CD4-positive, alpha-beta memory T cell (primary cell): Measurements from ENCODE around the gene TUT4. TPM values are rescaled to one million over a fixed set of nuclear protein-coding genes. Genes with fewer than 3 reads are reported as not detected.

Source experiments
- CTCF ChIA-PET: fragments of 350-600 bp; sonication (Branson Sonifier 250); formaldehyde crosslinking; loops from one replicate; lab custom pipeline; 2021; ENCODE audit warnings: inconsistent platforms; ENCODE audit not compliant: partially characterized antibody; lab: Charles Lee
- POLR2A ChIA-PET: fragments of 350-600 bp; sonication (Branson Sonifier 250); formaldehyde crosslinking; loops from one replicate; lab custom pipeline; 2021; ENCODE audit not compliant: partially characterized antibody; lab: Charles Lee
- DNase-seq, 5 donors: peaks; one replicate each; pipeline versions ENCODE4 v3.0.0 to v3.0.0-alpha.2; 2020 to 2022; ENCODE audit warnings: mixed read lengths in 1 of 5
- H3K27ac ChIP-seq: one replicate; pipeline ENCODE4 v1.7.0; 2013; ENCODE audit warnings: low read depth, low read length
- H3K27me3 ChIP-seq: 2 replicates; pipeline ENCODE4 v1.7.0; 2013; ENCODE audit warnings: mild to moderate bottlenecking, low read length, moderate library complexity; ENCODE audit not compliant: insufficient read depth
- H3K36me3 ChIP-seq: 2 replicates; pipeline ENCODE4 v1.7.0; 2013; ENCODE audit warnings: mild to moderate bottlenecking, low read length, moderate library complexity; ENCODE audit not compliant: insufficient read depth
- H3K4me1 ChIP-seq: 2 replicates; pipeline ENCODE4 v1.7.0; 2013; ENCODE audit warnings: mild to moderate bottlenecking, low read length, moderate library complexity; ENCODE audit not compliant: insufficient read depth
- H3K4me3 ChIP-seq, 2 donors: one replicate each; pipeline ENCODE4 v1.7.0; 2013; ENCODE audit warnings: low read length in 2 of 2, mild to moderate bottlenecking in 1 of 2
- H3K9me3 ChIP-seq, 2 donors: one replicate each; pipeline ENCODE4 v1.7.0; 2013; ENCODE audit warnings: low read length in 2 of 2, control low read depth in 1 of 2; ENCODE audit not compliant: control insufficient read depth in 1 of 2
- H3K27ac Mint-ChIP-seq, 7 donors: one replicate each; pipeline ENCODE4 v1.8.0; 2020 to 2021; ENCODE audit warnings: mixed read lengths in 7 of 7, mild to moderate bottlenecking in 6 of 7, inconsistent platforms in 3 of 7, moderate library complexity in 3 of 7
- H3K27me3 Mint-ChIP-seq, 2 donors: one replicate each; pipeline ENCODE4 v1.8.0; 2020 to 2021; ENCODE audit warnings: mixed read lengths in 2 of 2
- H3K36me3 Mint-ChIP-seq, 2 donors: one replicate each; pipeline ENCODE4 v1.8.0; 2020 to 2021; ENCODE audit warnings: mixed read lengths in 2 of 2, inconsistent platforms in 1 of 2, mild to moderate bottlenecking in 1 of 2
- H3K4me1 Mint-ChIP-seq, 4 donors: one replicate each; pipeline ENCODE4 v1.8.0; 2020 to 2021; ENCODE audit warnings: mixed read lengths in 4 of 4, mild to moderate bottlenecking in 1 of 4
- H3K4me3 Mint-ChIP-seq, 8 donors: one replicate each; pipeline ENCODE4 v1.8.0; 2020 to 2021; ENCODE audit warnings: mixed read lengths in 8 of 8, mild to moderate bottlenecking in 7 of 8, moderate library complexity in 6 of 8, inconsistent platforms in 3 of 8
- H3K9me3 Mint-ChIP-seq, 8 donors: one replicate each; pipeline ENCODE4 v1.8.0; 2020 to 2021; ENCODE audit warnings: mixed read lengths in 8 of 8, mild to moderate bottlenecking in 5 of 8, inconsistent platforms in 3 of 8, moderate library complexity in 1 of 8
- intact Hi-C: fragments of 100-400 bp; cut with micrococcal nuclease; formaldehyde crosslinking; loops from one replicate; pipeline ENCODE4 v1.15.1; 2023
- polyA plus RNA-seq, 2 donors: library from polyadenylated mRNA; unstranded; fragments of 300-500 nt; fragmentation: Illumina TruSeq; gene quantifications; one replicate each; pipeline ENCODE4 v1.2.3, GENCODE V29; 2021
- total RNA-seq, 2 experiments: library from RNA; stranded (reverse); gene quantifications; one replicate each; pipeline ENCODE4 v1.2.3, GENCODE V29; 2021

The TUT4 gene
- total and polyA plus RNA-seq, 4 experiments from 2014 or later: 22.4 to 159 (median 96.8) TPM

GRCh38 chr1:52413410-52413989 is 139.4 kb downstream of the TUT4 start:
- Histone ChIP-seq H3K4me3 (no peak overlapping the region), H3K27me3 (no peaks in the 10 kb centered on the region), H3K27ac (no peak overlapping the region), H3K36me3 (peaks cover 78% of the 10 kb centered on the region), H3K9me3 (no peaks in the 10 kb centered on the region), H3K4me1 (no peaks in the 10 kb centered on the region)
- Mint-ChIP-seq H3K4me3 (no peak overlapping the region), H3K9me3 (no peaks in the 10 kb centered on the region), H3K27me3 (no peaks in the 10 kb centered on the region), H3K27ac (peak overlapping the region in 1 of 7 donors; percentile 17), H3K36me3 (peaks cover 66 to 78% of the 10 kb centered on the region in 2 donors), H3K4me1 (peaks cover 6 to 22% (median 12%) of the 10 kb centered on the region in 4 donors)
- intact Hi-C loops: no loop called here
- no peak for DNase-seq
- CTCF ChIA-PET: no interaction called here
- POLR2A ChIA-PET: interaction anchor here (1.1 to 2.8 kb wide), 4 partner anchors 9 to 219 kb away, joined by 3 to 12 read pairs (median 6); partner anchors contain the start of genes CC2D1B, ORC1, PRPF38A and SHISAL2A

GRCh38 chr1:52404975-52405338 is 147.9 kb downstream of the TUT4 start:
- H3K9me3 ChIP-seq: no peaks in the 10 kb centered on the region
- H3K4me1 Mint-ChIP-seq: peaks cover 22 to 44% (median 36%) of the 10 kb centered on the region in 4 donors
- H3K4me1 ChIP-seq: peaks cover 25% of the 10 kb centered on the region
- H3K27me3 ChIP-seq: no peaks in the 10 kb centered on the region
- peaks cover 22 to 42% of the 10 kb centered on the region in 2 donors for H3K36me3 Mint-ChIP-seq
- intact Hi-C loops: loop anchor here (1.0 to 10.0 kb wide), 8 partner anchors 19 to 830 kb away; partner anchors contain the start of genes CC2D1B, MAGOH, NRDC and SHISAL2A
- CTCF ChIA-PET: interaction anchor here (0.8 to 2.7 kb wide), 9 partner anchors 19 to 282 kb away, joined by 3 to 13 read pairs (median 5); partner anchors contain the start of genes GPX7 and SHISAL2A
- no peak for DNase-seq
- POLR2A ChIA-PET: interaction anchor here (1.0 to 3.4 kb wide), 19 partner anchors 9 to 321 kb away, joined by 3 to 74 read pairs (median 6); partner anchors contain the start of genes CC2D1B, GPX7, SHISAL2A and TUT4
- peak overlapping the region; percentile 94 to 99 (median 99) for H3K27ac Mint-ChIP-seq
- H3K4me3 ChIP-seq: peak overlapping the region; percentile 85 to 88
- no peaks in the 10 kb centered on the region for H3K27me3 Mint-ChIP-seq
- peak overlapping the region; percentile 91 for H3K27ac ChIP-seq
- peak overlapping the region; percentile 98 to 100 (median 100) for H3K4me3 Mint-ChIP-seq
- H3K9me3 Mint-ChIP-seq: peaks cover 0 to 2% (median 0%) of the 10 kb centered on the region in 8 donors
- H3K36me3 ChIP-seq: peaks cover 29% of the 10 kb centered on the region

GRCh38 chr1:52404116-52404974 is 148.5 kb downstream of the TUT4 start, which contains the start of the genes ORC1 and PRPF38A:
Gene ORC1 (minus strand): TSS chr1:52404423. CDS start chr1:52402223, 2,200 bp downstream.
Gene PRPF38A (plus strand): TSS chr1:52404602. CDS start chr1:52404750, 148 bp downstream.
- Histone ChIP-seq H3K27me3 (no peaks in the 10 kb centered on the region), H3K9me3 (no peaks in the 10 kb centered on the region), H3K36me3 (peaks cover 24% of the 10 kb centered on the region), H3K4me3 (peak within 1 kb of the TSS; percentile 85 to 88), H3K27ac (peak within 1 kb of the TSS; percentile 91), H3K4me1 (peaks cover 25% of the 10 kb centered on the region)
- ChIA-PET CTCF (interaction anchor here (1.4 to 2.7 kb wide), 7 partner anchors 20 to 282 kb away, joined by 4 to 13 read pairs (median 6); partner anchors contain the start of gene SHISAL2A), POLR2A (interaction anchor here (0.9 to 3.4 kb wide), 25 partner anchors 9 to 523 kb away, joined by 3 to 74 read pairs (median 5); partner anchors contain the start of genes CC2D1B, KTI12, SCP2 and SHISAL2A)
- H3K4me1 Mint-ChIP-seq: peaks cover 22 to 44% (median 36%) of the 10 kb centered on the region in 4 donors
- intact Hi-C loops: loop anchor here (1.0 to 10.0 kb wide), 8 partner anchors 20 to 830 kb away; partner anchors contain the start of genes CC2D1B, MAGOH, NRDC and SHISAL2A
- H3K27ac Mint-ChIP-seq: peak within 1 kb of the TSS; percentile 94 to 99 (median 99)
- peak; percentile 94 to 98 (median 96) for DNase-seq
- peaks cover 0 to 2% (median 0%) of the 10 kb centered on the region in 8 donors for H3K9me3 Mint-ChIP-seq
- H3K27me3 Mint-ChIP-seq: no peaks in the 10 kb centered on the region
- peak within 1 kb of the TSS; percentile 98 to 100 (median 100) for H3K4me3 Mint-ChIP-seq
- H3K36me3 Mint-ChIP-seq: peaks cover 22 to 42% of the 10 kb centered on the region in 2 donors

GRCh38 chr1:52403566-52404115 is 149.3 kb downstream of the TUT4 start:
- Histone ChIP-seq H3K9me3 (no peaks in the 10 kb centered on the region), H3K36me3 (peaks cover 17% of the 10 kb centered on the region), H3K4me1 (peaks cover 25% of the 10 kb centered on the region), H3K4me3 (peak overlapping the region; percentile 74 to 88), H3K27ac (peak overlapping the region; percentile 91), H3K27me3 (no peaks in the 10 kb centered on the region)
- Mint-ChIP-seq H3K4me1 (peaks cover 21 to 41% (median 34%) of the 10 kb centered on the region in 4 donors), H3K36me3 (peaks cover 15 to 35% of the 10 kb centered on the region in 2 donors), H3K27ac (peak overlapping the region; percentile 94 to 99 (median 99)), H3K9me3 (peaks cover 0 to 2% (median 0%) of the 10 kb centered on the region in 8 donors), H3K27me3 (no peaks in the 10 kb centered on the region), H3K4me3 (peak overlapping the region; percentile 98 to 100 (median 100))
- intact Hi-C loops: loop anchor here (1.0 to 10.0 kb wide), 8 partner anchors 21 to 831 kb away; partner anchors contain the start of genes CC2D1B, MAGOH, NRDC and SHISAL2A
- POLR2A ChIA-PET: interaction anchor here (0.9 to 3.4 kb wide), 19 partner anchors 16 to 524 kb away, joined by 3 to 74 read pairs (median 5); partner anchors contain the start of genes CC2D1B, KTI12, SCP2 and TUT4
- peak; percentile 58 to 84 (median 67) for DNase-seq
- CTCF ChIA-PET: interaction anchor here (1.4 to 2.7 kb wide), 6 partner anchors 21 to 283 kb away, joined by 4 to 13 read pairs (median 8); no protein-coding TSS in a partner anchor

GRCh38 chr1:52402860-52403240 is 150.0 kb downstream of the TUT4 start:
- Histone ChIP-seq H3K9me3 (no peaks in the 10 kb centered on the region), H3K27me3 (no peaks in the 10 kb centered on the region), H3K36me3 (peaks cover 10% of the 10 kb centered on the region), H3K4me1 (peaks cover 25% of the 10 kb centered on the region), H3K4me3 (no peak overlapping the region), H3K27ac (peak overlapping the region; percentile 91)
- Mint-ChIP-seq H3K9me3 (peaks cover 0 to 2% (median 0%) of the 10 kb centered on the region in 8 donors), H3K4me3 (peak overlapping the region in 2 of 8 donors; percentile 100), H3K36me3 (peaks cover 10 to 30% of the 10 kb centered on the region in 2 donors), H3K27me3 (no peaks in the 10 kb centered on the region), H3K27ac (peak overlapping the region in 6 of 7 donors; percentile 41 to 99 (median 96)), H3K4me1 (peaks cover 21 to 37% (median 30%) of the 10 kb centered on the region in 4 donors)
- DNase-seq: no peak
- POLR2A ChIA-PET: interaction anchor here (3.4 kb wide), 1 partner anchor 21 kb away, joined by 74 read pairs; no protein-coding TSS in a partner anchor
- intact Hi-C loops: loop anchor here (5.0 to 10.0 kb wide), 2 partner anchors 526 to 832 kb away; partner anchors contain the start of genes MAGOH and NRDC
- CTCF ChIA-PET: no interaction called here

GRCh38 chr1:52400131-52400530 is 152.8 kb downstream of the TUT4 start:
- Mint-ChIP-seq H3K4me1 (peaks cover 6 to 18% (median 11%) of the 10 kb centered on the region in 4 donors), H3K36me3 (peaks cover 3 to 13% of the 10 kb centered on the region in 2 donors), H3K27me3 (no peaks in the 10 kb centered on the region), H3K9me3 (peaks cover 0 to 2% (median 0%) of the 10 kb centered on the region in 8 donors), H3K4me3 (no peak overlapping the region), H3K27ac (no peak overlapping the region)
- peaks cover 10% of the 10 kb centered on the region for H3K4me1 ChIP-seq
- no peaks in the 10 kb centered on the region for H3K36me3 ChIP-seq
- no peaks in the 10 kb centered on the region for H3K27me3 ChIP-seq
- H3K9me3 ChIP-seq: no peaks in the 10 kb centered on the region
- DNase-seq: no peak
- no peak overlapping the region for H3K27ac ChIP-seq
- H3K4me3 ChIP-seq: no peak overlapping the region
- ChIA-PET CTCF (no interaction called here), POLR2A (interaction anchor here (1.9 kb wide), 1 partner anchor 34 kb away, joined by 7 read pairs; the partner anchor contains the start of gene CC2D1B)
- intact Hi-C loops: loop anchor here (5.0 to 10.0 kb wide), 2 partner anchors 523 to 835 kb away; partner anchors contain the start of genes MAGOH and NRDC
